Stimulated activated CD8-positive, alpha-beta memory T cell treated with anti-CD3 and anti-CD28 coated beads, Interleukin-4, amount 100 ng/mL, for 1 hour (primary cell): ENCODE results near the gene FBXL19.
A peak's percentile ranks its signal among the peaks of the same experiment; 100 is the strongest.

ENCODE experiments used
- DNase-seq, 2 donors: peaks; one replicate each; pipeline ENCODE4 v3.0.0-alpha.2; 2020; ENCODE audit warnings: low read depth in 2 of 2, low spot score in 1 of 2

Gene FBXL19

GRCh38 chr16:30942426-30942806 lies 19.0 kb downstream of the FBXL19 start:
- DNase-seq: no peak

DNA sequence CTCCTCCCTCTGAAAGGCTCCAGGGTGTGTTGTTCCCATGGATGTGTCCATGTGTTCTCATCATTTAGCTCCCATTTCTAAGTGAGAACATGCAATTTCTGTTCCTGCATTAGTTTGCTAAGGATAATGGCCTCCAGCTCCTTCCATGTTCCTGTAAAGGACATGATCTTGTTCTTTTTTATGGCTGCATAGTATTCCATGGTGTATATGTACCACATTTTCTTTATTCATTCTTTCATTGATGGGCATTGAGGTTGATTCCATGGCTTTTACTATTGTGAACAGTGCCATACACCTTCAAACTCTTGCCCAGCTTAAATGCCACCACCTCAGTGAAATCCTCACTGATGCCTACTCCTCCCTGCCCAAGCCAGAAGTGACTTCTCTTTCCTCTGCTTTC lies 21.0 kb downstream of the FBXL19 start:
- DNase-seq: no peak

GRCh38 chr16:30946671-30947540 lies 23.5 kb downstream of the FBXL19 start:
- DNase-seq: no peak

DNA sequence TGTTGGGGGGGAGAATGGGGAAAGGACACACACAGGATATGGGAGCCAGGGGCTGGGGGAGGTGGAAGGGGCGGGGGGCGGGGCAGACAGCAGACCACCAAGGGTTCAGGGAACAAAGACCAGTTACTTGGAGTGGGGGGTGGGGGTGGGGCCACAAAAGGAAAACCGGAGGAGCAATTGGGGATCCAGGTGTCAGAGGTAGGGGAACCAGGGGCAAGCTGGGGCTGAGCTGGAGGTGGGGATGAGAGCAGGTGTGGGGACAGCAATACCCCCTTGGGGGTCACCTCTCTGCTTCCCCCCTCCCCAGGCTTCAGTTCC lies 24.1 kb downstream of the FBXL19 start:
- no peak for DNase-seq

GRCh38 chr16:30947859-30948666 lies 24.7 kb downstream of the FBXL19 start:
- DNase-seq: no peak

- DNase-seq: no peak
These were observed 25.6 kb downstream of the FBXL19 start, which contains the start of gene ORAI3 for GRCh38 chr16:30948667-30949649. Gene ORAI3, plus strand, starts transcription at chr16:30949068. Its CDS starts 222 bp downstream, at chr16:30949290.

DNA sequence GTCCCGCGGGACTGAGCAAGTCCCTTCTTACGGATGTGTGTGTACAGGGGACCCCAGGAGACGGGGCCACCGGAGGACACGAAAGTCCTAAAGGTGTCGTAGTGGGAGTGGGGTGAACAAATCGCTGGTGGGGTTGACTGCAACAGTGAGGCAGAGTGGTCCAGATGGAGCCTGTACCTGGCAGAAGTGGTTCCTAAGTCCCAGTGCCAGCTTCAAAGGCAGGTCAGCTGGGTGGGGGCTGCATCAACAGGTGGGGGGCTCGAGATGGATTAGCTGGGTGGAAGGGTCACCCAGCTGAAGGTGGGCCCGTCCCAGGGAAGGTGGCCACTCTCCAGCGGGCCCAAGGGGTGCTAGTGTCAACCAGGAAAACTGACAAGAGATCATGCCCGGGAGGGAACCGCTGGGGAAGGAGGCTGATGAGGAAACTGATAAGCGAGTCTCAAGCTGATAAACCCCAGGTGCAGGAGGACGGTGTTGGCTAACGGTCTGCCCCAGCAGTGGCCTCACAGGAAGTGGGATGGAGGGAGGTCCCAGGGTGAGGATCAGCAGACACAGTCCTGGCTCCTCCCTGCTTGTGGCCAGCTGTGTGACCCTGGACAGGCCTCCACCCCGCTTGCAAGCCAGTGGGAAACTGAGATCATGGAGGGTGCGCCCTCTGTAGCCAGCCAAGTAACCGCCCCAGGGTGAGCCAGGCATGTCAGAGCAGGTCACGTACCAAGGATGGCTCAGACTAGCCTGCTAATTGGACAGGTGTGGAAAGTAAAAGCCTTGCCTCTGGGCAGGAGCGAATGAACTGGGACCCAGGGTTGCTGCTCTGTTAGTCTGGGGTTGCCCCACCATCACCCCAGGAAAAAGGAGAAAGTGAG lies 26.5 kb downstream of the FBXL19 start:
- DNase-seq: no peak

GRCh38 chr16:30950516-30951065 lies 27.2 kb downstream of the FBXL19 start:
- DNase-seq: no peak

- no peak for DNase-seq
These were observed 27.8 kb downstream of the FBXL19 start for GRCh38 chr16:30951193-30951592.

GRCh38 chr16:30951750-30952149 lies 28.4 kb downstream of the FBXL19 start:
- DNase-seq: no peak

DNA sequence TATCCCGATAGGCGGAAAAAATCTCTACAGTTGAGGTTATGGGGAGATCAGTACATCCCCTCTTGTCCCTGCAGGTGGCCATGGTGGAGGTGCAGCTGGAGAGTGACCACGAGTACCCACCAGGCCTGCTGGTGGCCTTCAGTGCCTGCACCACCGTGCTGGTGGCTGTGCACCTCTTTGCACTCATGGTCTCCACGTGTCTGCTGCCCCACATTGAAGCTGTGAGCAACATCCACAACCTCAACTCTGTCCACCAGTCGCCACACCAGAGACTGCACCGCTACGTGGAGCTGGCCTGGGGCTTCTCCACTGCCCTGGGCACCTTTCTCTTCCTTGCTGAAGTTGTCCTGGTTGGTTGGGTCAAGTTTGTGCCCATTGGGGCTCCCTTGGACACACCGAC lies 29.7 kb downstream of the FBXL19 start:
- no peak for DNase-seq

DNA sequence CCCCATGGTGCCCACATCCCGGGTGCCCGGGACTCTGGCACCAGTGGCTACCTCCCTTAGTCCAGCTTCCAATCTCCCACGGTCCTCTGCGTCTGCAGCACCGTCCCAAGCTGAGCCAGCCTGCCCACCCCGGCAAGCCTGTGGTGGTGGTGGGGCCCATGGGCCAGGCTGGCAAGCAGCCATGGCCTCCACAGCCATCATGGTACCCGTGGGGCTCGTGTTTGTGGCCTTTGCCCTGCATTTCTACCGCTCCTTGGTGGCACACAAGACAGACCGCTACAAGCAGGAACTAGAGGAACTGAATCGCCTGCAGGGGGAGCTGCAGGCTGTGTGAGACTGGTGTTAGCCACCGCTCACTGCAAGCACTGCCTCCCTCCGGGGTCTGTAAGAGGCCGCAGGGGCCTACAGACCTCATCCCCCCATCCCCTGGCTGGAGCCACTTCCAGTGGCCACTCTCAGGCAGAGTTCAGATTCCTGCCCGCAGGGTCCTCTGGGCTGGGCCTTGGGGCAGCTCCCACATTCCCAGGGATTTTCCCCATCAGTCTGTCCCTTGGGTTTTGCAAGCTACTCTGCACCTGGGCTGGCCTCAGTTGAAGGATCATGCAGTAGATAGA lies 30.2 kb downstream of the FBXL19 start:
- DNase-seq: peak in 1 of 2 donors; percentile 35

DNA sequence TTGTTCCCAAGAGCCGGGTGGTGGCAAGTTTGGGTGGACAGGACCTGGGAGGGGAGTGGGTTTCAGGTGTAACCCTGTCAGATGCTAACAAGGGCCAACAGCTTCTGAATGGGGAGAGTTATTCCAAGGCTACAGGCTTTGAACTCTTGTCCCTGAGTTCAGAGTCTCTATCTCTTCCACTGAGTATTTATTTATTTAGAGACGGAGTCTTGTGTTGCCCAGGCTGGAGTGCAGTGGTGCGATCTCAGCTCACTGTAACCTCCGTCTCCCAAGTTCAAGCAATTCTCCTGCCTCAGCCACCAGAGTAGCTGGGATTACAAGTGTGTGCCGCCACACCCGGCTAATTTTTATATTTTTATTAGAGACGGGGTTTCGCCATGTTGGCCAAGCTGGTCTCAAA lies 31.6 kb downstream of the FBXL19 start:
- no peak for DNase-seq

- peak; percentile 76 to 77 for DNase-seq
These were observed 33.5 kb downstream of the FBXL19 start for GRCh38 chr16:30956601-30957455.

GRCh38 chr16:30957456-30958174 lies 34.2 kb downstream of the FBXL19 start, which contains the start of gene SETD1A:
Gene SETD1A, plus strand, starts transcription at chr16:30957754. Its CDS starts 978 bp downstream, at chr16:30958732.
- peak; percentile 97 to 98 for DNase-seq

GRCh38 chr16:30958175-30959079 lies 35.1 kb downstream of the FBXL19 start:
- peak in 1 of 2 donors; percentile 19 for DNase-seq

DNA sequence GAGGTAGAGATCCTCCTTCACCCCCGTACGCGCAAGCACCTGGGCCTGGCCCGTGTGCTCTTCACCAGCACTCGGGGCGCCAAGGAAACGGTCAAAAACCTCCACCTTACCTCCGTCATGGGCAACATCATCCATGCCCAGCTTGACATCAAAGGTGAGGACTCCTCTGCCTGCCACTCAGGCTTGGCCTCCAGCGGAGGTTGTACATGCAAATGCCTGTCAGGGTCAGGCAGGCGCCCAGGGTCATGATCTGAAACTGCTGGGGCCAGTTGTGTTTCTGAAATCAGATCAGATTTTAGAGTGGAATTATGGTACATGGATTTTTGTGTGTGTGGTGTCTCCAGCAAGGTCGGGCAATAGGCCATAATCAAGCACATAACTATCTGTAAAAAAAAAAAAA lies 38.0 kb downstream of the FBXL19 start:
- no peak for DNase-seq
